Measurements from ENCODE around the gene RDH5.
"Not testable (repeated sequence)": the region's sequence is repeated elsewhere in the genome, so short reads cannot be mapped to it uniquely, and the experiment has no call there.

RDH5 gene

DNA sequence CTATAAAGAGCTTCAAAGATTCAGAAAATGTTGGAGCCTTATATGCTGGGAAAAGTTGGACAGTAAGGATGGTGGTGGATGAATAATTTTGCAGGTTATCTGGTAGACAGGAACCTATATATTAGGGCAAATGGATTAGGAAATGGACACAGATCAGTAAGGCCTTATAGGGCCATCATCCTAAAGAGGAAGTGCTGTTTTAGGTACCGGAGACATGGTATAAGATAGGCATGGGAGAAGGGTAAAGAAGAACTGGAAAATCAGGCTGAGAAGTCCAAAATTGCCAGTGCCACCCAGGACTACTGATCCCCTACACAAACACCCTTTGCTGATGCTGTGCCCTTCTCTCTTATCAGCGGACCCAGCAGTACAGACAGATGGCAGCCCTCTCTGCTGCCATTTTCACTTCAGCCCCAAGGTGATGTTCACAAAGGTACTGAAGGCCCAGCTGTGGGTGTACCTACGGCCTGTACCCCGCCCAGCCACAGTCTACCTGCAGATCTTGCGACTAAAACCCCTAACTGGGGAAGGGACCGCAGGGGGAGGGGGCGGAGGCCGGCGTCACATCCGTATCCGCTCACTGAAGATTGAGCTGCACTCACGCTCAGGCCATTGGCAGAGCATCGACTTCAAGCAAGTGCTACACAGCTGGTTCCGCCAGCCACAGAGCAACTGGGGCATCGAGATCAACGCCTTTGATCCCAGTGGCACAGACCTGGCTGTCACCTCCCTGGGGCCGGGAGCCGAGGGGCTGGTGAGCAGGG lies 28.2 kb downstream of the RDH5 start:
- no peak for DNase-seq

DNA sequence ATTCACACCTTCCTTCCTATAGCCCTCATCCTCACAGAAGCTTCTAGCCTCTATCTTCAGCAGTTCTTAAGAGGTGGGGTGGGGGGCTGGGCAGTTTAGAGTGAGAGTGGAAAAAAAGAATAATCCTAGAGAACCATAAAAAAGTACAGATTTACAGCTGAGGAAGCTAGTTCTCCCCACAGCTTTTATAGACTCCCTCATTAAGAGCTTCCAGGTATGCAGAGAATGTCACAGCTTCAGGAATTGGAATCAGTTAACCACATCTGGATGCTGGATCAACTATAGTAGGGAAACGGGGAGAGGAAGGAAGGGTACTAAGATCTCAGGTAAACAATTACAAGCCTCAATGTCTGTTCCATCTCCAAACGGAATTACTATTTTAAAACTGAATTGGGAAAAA lies 35.1 kb downstream of the RDH5 start:
- no peak for DNase-seq

DNA sequence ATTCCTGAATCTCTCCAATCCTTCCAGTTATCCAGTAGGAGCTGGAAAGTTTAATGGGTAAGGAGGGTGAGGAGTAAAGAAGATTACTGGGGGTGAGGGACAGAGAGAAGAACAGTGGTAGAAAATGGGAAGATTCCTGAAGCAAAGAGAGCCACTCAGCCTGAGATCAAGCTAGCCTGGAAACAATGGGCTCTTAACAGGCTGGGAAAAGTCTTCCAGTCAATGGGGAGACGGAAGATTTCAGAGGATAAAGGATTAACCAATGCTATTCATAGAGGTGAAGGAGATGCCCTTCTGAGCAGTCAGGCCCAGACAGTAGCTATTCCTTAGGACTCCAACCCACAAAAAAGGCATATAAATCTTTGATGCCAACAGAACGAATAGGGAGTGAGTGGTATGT lies 37.5 kb downstream of the RDH5 start:
- DNase-seq, result no peak

DNA sequence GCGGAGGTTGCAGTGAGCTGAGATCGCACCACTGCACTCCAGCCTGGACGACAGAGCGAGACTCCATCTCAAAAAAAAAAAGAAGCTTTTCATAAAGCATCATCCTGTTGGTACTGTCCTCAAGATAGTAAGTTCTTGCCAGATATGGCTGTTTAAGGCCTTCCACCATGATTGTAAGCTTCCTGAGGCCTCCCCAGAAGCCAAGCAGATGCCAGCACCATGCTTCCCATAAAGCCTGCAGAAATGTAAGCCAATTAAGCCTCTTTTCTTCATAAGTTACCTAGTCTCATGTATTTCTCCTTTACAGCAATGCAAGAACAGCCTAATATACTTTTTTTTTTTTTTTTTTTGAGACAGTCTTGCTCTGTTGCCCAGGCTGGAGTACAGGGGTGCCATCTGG lies 38.4 kb downstream of the RDH5 start:
- not testable (repeated sequence) for DNase-seq

DNA sequence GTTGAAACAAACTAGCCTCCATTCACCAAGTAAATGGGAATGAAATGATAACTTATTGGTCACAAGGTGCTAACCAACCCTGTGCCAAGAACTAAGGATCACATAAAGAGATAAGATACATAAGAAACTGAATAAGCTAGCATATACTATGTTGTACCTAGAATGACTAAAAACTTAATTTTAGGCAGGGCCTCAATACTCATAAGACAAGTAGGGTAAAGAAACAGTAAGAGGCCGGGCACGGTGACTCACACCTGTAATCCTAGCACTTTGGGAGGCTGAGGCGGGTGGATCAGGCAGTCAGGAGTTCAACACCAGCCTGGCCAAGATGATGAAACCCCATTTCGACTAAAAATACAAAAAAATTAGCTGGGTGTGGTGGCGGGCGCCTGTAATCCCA lies 40.5 kb downstream of the RDH5 start:
- no peak for DNase-seq

DNA sequence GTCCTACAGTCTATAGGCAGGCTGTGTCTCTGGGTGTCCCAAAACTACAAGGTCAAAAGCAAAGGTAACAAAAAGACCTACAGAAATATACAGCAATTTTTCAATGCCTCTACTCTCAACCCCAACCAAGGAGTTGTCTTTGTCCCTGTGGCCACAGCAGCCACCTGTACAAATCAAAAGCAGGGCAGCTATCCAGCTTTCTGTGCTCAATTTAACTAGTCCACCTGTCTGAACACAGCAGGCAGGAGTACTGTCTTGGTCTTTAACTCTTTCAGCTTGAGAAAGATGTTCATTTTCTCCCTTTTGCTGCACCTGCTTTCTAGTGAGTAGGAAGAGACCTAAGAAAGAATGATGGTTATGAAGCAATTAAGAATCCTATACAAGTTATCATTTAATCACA lies 42.5 kb downstream of the RDH5 start:
- no peak for DNase-seq

DNA sequence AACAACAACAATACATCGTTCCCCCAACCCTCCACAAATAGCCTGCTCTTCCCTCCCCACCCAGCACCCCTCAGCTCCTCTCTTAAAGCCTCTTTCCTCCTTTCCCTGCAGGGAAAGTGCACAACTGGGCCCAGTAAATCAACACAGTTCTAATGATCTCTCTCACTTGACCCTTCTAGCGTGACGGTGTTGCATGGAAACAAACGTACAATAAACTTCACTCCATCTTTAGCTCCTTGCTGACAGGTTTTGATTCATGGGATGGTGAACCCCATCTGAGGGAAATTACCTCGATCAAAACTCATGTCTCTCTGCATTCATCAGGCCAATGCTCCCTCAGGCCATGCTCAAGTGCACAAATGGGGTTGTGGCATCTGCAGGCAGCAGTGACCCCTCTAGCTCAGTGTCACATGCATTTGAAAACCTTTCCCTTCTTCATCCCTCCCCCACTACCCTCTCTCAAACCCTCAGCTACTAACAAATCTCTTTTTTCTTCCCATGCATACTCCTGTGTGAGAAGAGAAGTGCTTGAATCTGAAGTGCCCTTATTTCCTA lies 45.6 kb downstream of the RDH5 start:
- no peak for DNase-seq

DNA sequence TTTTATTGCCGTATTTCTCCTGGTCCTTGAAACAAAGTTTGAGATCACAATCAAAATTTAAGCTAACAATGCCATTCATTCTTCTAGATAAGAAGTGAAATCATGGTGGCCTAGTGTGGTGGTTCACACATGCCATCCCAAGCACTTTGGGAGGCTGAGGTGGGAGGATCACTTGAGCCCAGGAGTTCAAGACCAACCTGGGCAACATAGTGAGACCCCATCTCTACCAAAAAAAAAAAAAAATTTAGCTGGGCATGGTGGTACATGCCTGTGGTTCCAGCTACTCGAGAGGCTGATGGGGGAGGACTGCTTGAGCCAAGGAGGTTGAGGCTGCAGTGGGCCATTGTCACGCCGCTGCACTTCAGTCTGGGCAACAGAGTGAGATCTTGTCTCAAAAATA lies 47.0 kb downstream of the RDH5 start:
- DNase-seq, result no peak

DNA sequence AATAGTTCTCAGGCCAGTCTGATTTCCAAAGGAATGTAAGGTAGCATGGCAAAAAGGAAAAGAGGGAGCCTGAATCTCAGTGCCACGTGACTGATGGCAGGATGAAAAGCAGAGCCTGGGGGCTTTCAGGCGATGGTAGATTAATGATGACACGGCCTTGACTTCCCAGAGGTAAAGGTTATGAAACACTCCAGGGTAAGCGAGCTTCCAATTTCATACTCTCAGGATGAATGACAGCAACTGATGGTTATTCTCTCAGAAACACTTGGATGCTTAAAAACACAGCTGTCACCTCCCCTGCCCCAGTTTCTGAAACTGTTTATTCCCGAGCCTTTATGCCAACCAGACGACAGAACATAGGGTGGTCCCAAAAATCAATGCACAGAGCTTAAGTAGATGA lies 51.5 kb downstream of the RDH5 start:
- no peak for DNase-seq

All from NCI-H1436 treated with DMSO at 0.1 percent for 48 hours (cell line).